Stimulated activated CD8-positive, alpha-beta memory T cell treated with anti-CD3 and anti-CD28 coated beads, Interleukin-7, amount 100 ng/mL, for 1 hour (primary cell): ENCODE data around the gene KDM4B.

Source experiments
- DNase-seq, 2 donors: peaks; one replicate each; pipeline ENCODE4 v3.0.0-alpha.2; 2020; ENCODE audit warnings: low read depth in 2 of 2

KDM4B gene

GRCh38 chr19:5104871-5105351 is 136.0 kb downstream of the KDM4B start:
- DNase-seq = no peak

GRCh38 chr19:5106191-5106726 is 137.3 kb downstream of the KDM4B start:
- no peak for DNase-seq

GRCh38 chr19:5106971-5107370 is 138.1 kb downstream of the KDM4B start:
- no peak for DNase-seq

- no peak for DNase-seq
Measured at GRCh38 chr19:5107432-5108122, 138.7 kb downstream of the KDM4B start.

- DNase-seq = no peak
Measured at GRCh38 chr19:5108123-5108596, 139.2 kb downstream of the KDM4B start.

GRCh38 chr19:5108866-5109265 is 140.0 kb downstream of the KDM4B start:
- DNase-seq = no peak

- no peak for DNase-seq
Measured at GRCh38 chr19:5109560-5109959, 140.6 kb downstream of the KDM4B start.

GRCh38 chr19:5110546-5110945 is 141.6 kb downstream of the KDM4B start:
- DNase-seq = no peak

GRCh38 chr19:5111051-5111450 is 142.1 kb downstream of the KDM4B start:
- DNase-seq = no peak

GRCh38 chr19:5112175-5112574 is 143.3 kb downstream of the KDM4B start:
- DNase-seq = no peak

GRCh38 chr19:5112681-5113575 is 144.0 kb downstream of the KDM4B start:
- DNase-seq = no peak

- DNase-seq = no peak
Measured at GRCh38 chr19:5113633-5114586, 145.0 kb downstream of the KDM4B start.

- no peak for DNase-seq
Measured at GRCh38 chr19:5114727-5115126, 145.8 kb downstream of the KDM4B start.

- no peak for DNase-seq
Measured at GRCh38 chr19:5115351-5115750, 146.4 kb downstream of the KDM4B start.

- DNase-seq = no peak
Measured at GRCh38 chr19:5115771-5116202, 146.9 kb downstream of the KDM4B start.

- no peak for DNase-seq
Measured at GRCh38 chr19:5116292-5116691, 147.4 kb downstream of the KDM4B start.

- no peak for DNase-seq
Measured at GRCh38 chr19:5117421-5117820, 148.5 kb downstream of the KDM4B start.

GRCh38 chr19:5118026-5118425 is 149.1 kb downstream of the KDM4B start:
- no peak for DNase-seq

- DNase-seq = no peak
Measured at GRCh38 chr19:5119297-5119998, 150.5 kb downstream of the KDM4B start.

GRCh38 chr19:5120321-5120720 is 151.4 kb downstream of the KDM4B start:
- DNase-seq = no peak

GRCh38 chr19:5120833-5121232 is 151.9 kb downstream of the KDM4B start:
- no peak for DNase-seq
